ENCODE data around the gene SIK2.

Gene SIK2

DNA sequence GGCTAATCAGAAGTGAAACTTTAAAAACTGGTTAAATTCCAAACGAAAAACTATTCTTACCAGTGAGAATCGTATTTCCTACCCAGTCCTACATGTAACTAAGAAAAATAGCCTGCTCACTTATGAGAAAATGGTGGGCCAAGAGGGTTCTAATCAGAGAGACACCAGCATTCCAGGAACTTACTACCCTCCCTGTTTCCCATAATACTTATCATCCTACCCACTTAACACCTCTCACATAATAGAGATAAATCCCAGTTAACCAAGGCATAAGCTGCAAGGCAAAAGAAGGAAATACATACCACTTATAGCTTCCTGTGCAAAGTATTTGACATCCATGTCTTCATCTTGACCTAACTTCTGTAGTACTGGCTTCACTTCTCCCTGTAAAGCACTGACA is 139.5 kb downstream of the SIK2 start:
- TF ChIP-seq EP300 (IDR thresholded peaks at IDR 0.05; ENCODE audit: borderline replicate concordance) (no peak), TCF12 (IDR thresholded peaks at IDR 0.05; ENCODE audit: low read depth) (no peak), TAF1 (IDR thresholded peaks at IDR 0.05; ENCODE audit: low read depth) (no peak), YY1 (IDR thresholded peaks at IDR 0.05; ENCODE audit: low read depth) (no peak), NFIC (IDR thresholded peaks at IDR 0.05) (no peak), ZBTB7A (IDR thresholded peaks at IDR 0.05; ENCODE audit: low read depth) (no peak), EGR1 (IDR thresholded peaks at IDR 0.05) (no peak)
- TF ChIP-seq, protein P1, sequence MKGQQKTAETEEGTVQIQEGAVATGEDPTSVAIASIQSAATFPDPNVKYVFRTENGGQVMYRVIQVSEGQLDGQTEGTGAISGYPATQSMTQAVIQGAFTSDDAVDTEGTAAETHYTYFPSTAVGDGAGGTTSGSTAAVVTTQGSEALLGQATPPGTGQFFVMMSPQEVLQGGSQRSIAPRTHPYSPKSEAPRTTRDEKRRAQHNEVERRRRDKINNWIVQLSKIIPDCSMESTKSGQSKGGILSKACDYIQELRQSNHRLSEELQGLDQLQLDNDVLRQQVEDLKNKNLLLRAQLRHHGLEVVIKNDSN (IDR thresholded peaks at IDR 0.05) = no peak

DNA sequence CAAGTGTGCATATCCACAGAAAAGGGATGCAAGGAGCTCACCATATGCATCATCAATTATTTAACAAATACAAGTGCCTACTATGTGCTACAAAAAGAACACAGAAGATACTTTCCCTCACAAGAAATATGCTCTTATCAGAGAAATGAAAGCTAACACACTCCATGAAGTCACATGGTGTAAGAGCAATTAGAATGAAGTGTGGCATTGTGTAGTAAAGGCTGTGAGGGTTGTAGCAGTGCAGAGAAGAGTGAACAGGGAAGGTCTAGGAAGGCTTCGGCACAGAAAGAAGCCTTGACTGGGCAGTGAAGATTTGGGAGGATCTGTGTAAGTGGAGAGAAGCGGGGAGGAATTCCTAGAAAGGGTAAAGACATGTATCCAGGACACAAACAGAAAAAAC is 141.5 kb downstream of the SIK2 start:
- TF ChIP-seq YY1 (IDR thresholded peaks at IDR 0.05; ENCODE audit: low read depth) = no peak
- no peak for TF ChIP-seq TAF1 (IDR thresholded peaks at IDR 0.05; ENCODE audit: low read depth)
- TF ChIP-seq RAD21 (IDR thresholded peaks at IDR 0.05; ENCODE audit: low read depth) = no peak
- TF ChIP-seq, protein P1 (IDR thresholded peaks at IDR 0.05) = no peak
- no peak for TF ChIP-seq FOXM1 (IDR thresholded peaks at IDR 0.05; ENCODE audit: borderline replicate concordance, low read depth)
- no peak for TF ChIP-seq CREB1 (IDR thresholded peaks at IDR 0.05; ENCODE audit: low read depth)
- TF ChIP-seq TCF12 (IDR thresholded peaks at IDR 0.05; ENCODE audit: low read depth) = no peak
- no peak for TF ChIP-seq NFIC (IDR thresholded peaks at IDR 0.05)
- TF ChIP-seq, protein P2, sequence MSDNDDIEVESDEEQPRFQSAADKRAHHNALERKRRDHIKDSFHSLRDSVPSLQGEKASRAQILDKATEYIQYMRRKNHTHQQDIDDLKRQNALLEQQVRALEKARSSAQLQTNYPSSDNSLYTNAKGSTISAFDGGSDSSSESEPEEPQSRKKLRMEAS (IDR thresholded peaks at IDR 0.05) = no peak
- TF ChIP-seq ZBTB7A (IDR thresholded peaks at IDR 0.05; ENCODE audit: low read depth) = no peak
- TF ChIP-seq EP300 (IDR thresholded peaks at IDR 0.05; ENCODE audit: borderline replicate concordance) = no peak
- TF ChIP-seq EGR1 (IDR thresholded peaks at IDR 0.05) = no peak
- no peak for TF ChIP-seq CEBPB (IDR thresholded peaks at IDR 0.05)
- TF ChIP-seq, protein P3, sequence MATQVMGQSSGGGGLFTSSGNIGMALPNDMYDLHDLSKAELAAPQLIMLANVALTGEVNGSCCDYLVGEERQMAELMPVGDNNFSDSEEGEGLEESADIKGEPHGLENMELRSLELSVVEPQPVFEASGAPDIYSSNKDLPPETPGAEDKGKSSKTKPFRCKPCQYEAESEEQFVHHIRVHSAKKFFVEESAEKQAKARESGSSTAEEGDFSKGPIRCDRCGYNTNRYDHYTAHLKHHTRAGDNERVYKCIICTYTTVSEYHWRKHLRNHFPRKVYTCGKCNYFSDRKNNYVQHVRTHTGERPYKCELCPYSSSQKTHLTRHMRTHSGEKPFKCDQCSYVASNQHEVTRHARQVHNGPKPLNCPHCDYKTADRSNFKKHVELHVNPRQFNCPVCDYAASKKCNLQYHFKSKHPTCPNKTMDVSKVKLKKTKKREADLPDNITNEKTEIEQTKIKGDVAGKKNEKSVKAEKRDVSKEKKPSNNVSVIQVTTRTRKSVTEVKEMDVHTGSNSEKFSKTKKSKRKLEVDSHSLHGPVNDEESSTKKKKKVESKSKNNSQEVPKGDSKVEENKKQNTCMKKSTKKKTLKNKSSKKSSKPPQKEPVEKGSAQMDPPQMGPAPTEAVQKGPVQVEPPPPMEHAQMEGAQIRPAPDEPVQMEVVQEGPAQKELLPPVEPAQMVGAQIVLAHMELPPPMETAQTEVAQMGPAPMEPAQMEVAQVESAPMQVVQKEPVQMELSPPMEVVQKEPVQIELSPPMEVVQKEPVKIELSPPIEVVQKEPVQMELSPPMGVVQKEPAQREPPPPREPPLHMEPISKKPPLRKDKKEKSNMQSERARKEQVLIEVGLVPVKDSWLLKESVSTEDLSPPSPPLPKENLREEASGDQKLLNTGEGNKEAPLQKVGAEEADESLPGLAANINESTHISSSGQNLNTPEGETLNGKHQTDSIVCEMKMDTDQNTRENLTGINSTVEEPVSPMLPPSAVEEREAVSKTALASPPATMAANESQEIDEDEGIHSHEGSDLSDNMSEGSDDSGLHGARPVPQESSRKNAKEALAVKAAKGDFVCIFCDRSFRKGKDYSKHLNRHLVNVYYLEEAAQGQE (IDR thresholded peaks at IDR 0.05; ENCODE audit: low read depth) = no peak
- no peak for TF ChIP-seq TEAD4 (IDR thresholded peaks at IDR 0.05)

DNA sequence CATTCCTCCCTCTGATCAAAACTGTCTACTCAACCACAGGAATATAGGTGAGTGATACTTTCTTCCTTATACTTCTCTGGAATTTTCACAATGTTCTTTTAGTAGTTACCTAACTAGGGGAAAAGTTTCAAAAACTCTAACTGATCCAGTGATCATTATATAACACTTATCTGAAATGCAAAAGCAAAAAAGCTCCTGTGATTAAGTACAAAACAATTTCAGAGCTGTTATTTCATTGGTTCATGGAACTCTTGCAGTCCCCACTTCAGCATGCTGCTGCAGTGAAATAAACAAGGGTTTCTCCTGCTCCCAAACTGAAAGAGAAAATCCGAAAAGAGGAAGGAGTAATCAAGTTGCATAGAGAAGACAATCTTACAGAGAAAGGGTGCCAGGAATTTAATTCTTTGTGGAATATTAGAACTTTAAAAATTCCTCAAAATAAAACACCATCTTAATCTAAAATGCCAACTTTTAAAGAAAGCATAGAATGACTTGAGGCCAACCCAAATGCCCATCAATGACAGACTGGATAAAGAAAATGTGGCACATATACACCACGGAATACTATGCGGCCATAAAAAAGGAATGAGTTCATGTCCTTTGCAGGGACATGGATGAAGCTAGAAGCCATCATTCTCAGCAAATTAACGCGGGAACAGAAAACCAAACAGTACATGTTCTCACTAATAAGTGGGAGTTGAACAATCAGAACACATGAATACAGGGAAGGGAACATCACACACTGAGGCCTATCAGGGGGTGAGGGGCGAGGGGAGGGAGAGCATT is 143.7 kb downstream of the SIK2 start:
- TF ChIP-seq, protein P2 (IDR thresholded peaks at IDR 0.05) = no peak
- TF ChIP-seq RAD21 (IDR thresholded peaks at IDR 0.05; ENCODE audit: low read depth) (no peak), TCF12 (IDR thresholded peaks at IDR 0.05; ENCODE audit: low read depth) (no peak), FOXM1 (IDR thresholded peaks at IDR 0.05; ENCODE audit: borderline replicate concordance, low read depth) (no peak), TEAD4 (IDR thresholded peaks at IDR 0.05) (no peak), CREB1 (IDR thresholded peaks at IDR 0.05; ENCODE audit: low read depth) (no peak), CEBPB (IDR thresholded peaks at IDR 0.05) (no peak), TAF1 (IDR thresholded peaks at IDR 0.05; ENCODE audit: low read depth) (no peak), EGR1 (IDR thresholded peaks at IDR 0.05) (no peak), YY1 (IDR thresholded peaks at IDR 0.05; ENCODE audit: low read depth) (no peak), EP300 (IDR thresholded peaks at IDR 0.05; ENCODE audit: borderline replicate concordance) (no peak), ZBTB7A (IDR thresholded peaks at IDR 0.05; ENCODE audit: low read depth) (no peak)
- TF ChIP-seq, protein P3 (IDR thresholded peaks at IDR 0.05; ENCODE audit: low read depth) = no peak
- TF ChIP-seq, protein P1 (IDR thresholded peaks at IDR 0.05) = no peak

DNA sequence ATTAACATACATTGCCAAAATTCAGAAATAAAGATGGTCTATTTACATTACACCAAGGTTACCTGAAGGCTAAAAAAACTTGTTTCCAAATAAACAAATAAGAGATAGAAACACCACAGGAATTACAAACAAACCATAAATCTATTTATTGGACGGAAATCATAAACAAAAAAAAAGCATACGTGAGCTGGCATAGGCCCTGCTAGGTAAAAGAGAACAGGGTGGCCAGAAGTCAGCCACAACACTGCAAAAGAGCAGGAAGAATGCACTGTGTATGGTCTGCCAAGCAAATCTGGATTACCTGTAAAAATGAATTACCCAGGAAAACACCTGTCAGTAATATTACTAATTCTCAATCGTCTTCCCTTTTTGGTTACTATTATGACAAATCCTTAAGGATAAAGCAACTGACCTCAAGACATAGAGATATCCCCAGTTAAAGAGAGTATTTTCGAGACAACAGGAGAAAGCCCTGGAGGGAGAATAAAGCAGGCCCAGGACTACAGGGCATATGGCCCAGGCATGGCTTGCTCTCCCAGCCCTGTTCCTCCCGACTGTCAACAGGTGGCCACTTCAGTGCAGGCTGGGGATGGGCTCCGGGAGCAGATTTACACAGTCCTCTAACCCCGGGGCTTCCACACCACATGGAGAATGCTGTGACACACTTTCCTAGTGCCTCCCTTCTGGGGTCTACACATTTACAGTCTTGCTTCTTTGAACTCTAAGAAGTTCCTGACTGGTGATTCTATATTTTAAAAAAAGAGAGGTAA is 146.0 kb downstream of the SIK2 start:
- TF ChIP-seq EGR1 (IDR thresholded peaks at IDR 0.05) = no peak
- no peak for TF ChIP-seq ZBTB7A (IDR thresholded peaks at IDR 0.05; ENCODE audit: low read depth)
- no peak for TF ChIP-seq CEBPB (IDR thresholded peaks at IDR 0.05)
- TF ChIP-seq, protein P2 (IDR thresholded peaks at IDR 0.05) = no peak
- TF ChIP-seq TEAD4 (IDR thresholded peaks at IDR 0.05) = no peak
- no peak for TF ChIP-seq EP300 (IDR thresholded peaks at IDR 0.05; ENCODE audit: borderline replicate concordance)
- no peak for TF ChIP-seq TCF12 (IDR thresholded peaks at IDR 0.05; ENCODE audit: low read depth)
- no peak for TF ChIP-seq RAD21 (IDR thresholded peaks at IDR 0.05; ENCODE audit: low read depth)
- TF ChIP-seq CREB1 (IDR thresholded peaks at IDR 0.05; ENCODE audit: low read depth) = no peak

Measured in Ishikawa (cell line).